Measurements from ENCODE around the gene SEC16A.

The SEC16A gene

GRCh38 chr9:136459425-136459824 is 23.4 kb downstream of the SEC16A start:
- no peak for DNase-seq

- DNase-seq, result no peak
Measured at GRCh38 chr9:136457326-136457725, 25.5 kb downstream of the SEC16A start.

GRCh38 chr9:136456258-136456657 is 26.6 kb downstream of the SEC16A start:
- DNase-seq, result no peak

GRCh38 chr9:136455043-136456002 is 27.5 kb downstream of the SEC16A start:
- no peak for DNase-seq

GRCh38 chr9:136454026-136454796 is 28.6 kb downstream of the SEC16A start:
- no peak for DNase-seq

GRCh38 chr9:136453326-136453725 is 29.5 kb downstream of the SEC16A start:
- no peak for DNase-seq

GRCh38 chr9:136451221-136451877 is 31.5 kb downstream of the SEC16A start:
- no peak for DNase-seq

GRCh38 chr9:136448655-136449054 is 34.2 kb downstream of the SEC16A start:
- no peak for DNase-seq

GRCh38 chr9:136447173-136447778 is 35.6 kb downstream of the SEC16A start:
- DNase-seq, result no peak

- DNase-seq, result no peak
Measured at GRCh38 chr9:136445799-136446198, 37.0 kb downstream of the SEC16A start.

- DNase-seq, result no peak
Measured at GRCh38 chr9:136444102-136444501, 38.7 kb downstream of the SEC16A start.

- DNase-seq, result no peak
Measured at GRCh38 chr9:136443687-136444086, 39.2 kb downstream of the SEC16A start.

GRCh38 chr9:136443087-136443486 is 39.8 kb downstream of the SEC16A start:
- no peak for DNase-seq

GRCh38 chr9:136442265-136442664 is 40.6 kb downstream of the SEC16A start:
- no peak for DNase-seq

- no peak for DNase-seq
Measured at GRCh38 chr9:136441681-136442245, 41.1 kb downstream of the SEC16A start.

- no peak for DNase-seq
Measured at GRCh38 chr9:136441191-136441680, 41.6 kb downstream of the SEC16A start.

GRCh38 chr9:136439481-136440408 is 43.1 kb downstream of the SEC16A start, which contains the start of gene INPP5E:
Gene INPP5E (minus strand): TSS chr9:136439845. CDS start chr9:136439419, 426 bp downstream.
- DNase-seq, result peak; percentile 82

- DNase-seq, result peak; percentile 39
Measured at GRCh38 chr9:136438548-136439480, 44.0 kb downstream of the SEC16A start.

GRCh38 chr9:136437839-136438547 is 44.8 kb downstream of the SEC16A start:
- DNase-seq, result no peak
